GM23248 (cell line): ENCODE measurements around the gene CRTAC1.

Experiments
- EZH2 ChIP-seq: fragments of 200-600 bp; sonication (generic); IDR thresholded peaks from 2 replicates; pipeline ENCODE4 v1.6.1; 2018; ENCODE audit warnings: antibody characterized with exemption, mild to moderate bottlenecking; ENCODE audit not compliant: insufficient read depth, poor library complexity, severe bottlenecking
- EZH2phosphoT487 ChIP-seq: fragments of 200-600 bp; sonication (generic); IDR thresholded peaks from 2 replicates; pipeline ENCODE4 v1.6.1; 2018; ENCODE audit warnings: antibody characterized with exemption, moderate library complexity, mild to moderate bottlenecking, low read depth; ENCODE audit not compliant: insufficient read depth

DNA sequence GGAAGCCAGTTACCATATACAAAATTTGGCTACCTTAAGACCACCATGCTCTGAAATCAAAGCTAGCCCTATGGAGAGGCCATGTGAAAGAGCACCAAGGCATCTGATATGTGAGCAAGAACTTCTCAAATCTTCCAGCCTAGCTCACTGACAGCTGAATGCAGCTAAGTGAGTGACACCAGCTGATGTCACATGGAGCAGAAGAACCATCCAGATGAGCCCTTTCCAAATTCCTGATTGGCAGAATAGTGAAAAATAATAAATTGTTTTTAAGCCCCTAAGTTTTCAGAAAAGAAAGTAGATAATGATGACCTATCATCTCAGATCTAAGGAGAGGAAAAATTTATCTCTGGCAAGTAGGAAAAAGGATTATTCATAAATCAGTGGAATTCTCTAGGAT lies 85.6 kb downstream of the CRTAC1 start:
- no peak for TF ChIP-seq EZH2phosphoT487
- TF ChIP-seq EZH2, result no peak
